Measurements from ENCODE around the gene HJURP.

GRCh38 chr2:233830111-233830802, 24.1 kb downstream of the HJURP start:
- TF ChIP-seq FOXA3 (CRISPR knock-in tag; conservative IDR thresholded peaks at IDR 0.05 in 1 of 2, IDR thresholded peaks at IDR 0.05 in 1 of 2), result no peak
- no peak for TF ChIP-seq RB1 (IDR thresholded peaks at IDR 0.05; ENCODE audit: low read depth)
- TF ChIP-seq NRF1 (conservative IDR thresholded peaks at IDR 0.05 in 1 of 2, IDR thresholded peaks at IDR 0.05 in 1 of 2), result no peak
- TF ChIP-seq, protein P1, sequence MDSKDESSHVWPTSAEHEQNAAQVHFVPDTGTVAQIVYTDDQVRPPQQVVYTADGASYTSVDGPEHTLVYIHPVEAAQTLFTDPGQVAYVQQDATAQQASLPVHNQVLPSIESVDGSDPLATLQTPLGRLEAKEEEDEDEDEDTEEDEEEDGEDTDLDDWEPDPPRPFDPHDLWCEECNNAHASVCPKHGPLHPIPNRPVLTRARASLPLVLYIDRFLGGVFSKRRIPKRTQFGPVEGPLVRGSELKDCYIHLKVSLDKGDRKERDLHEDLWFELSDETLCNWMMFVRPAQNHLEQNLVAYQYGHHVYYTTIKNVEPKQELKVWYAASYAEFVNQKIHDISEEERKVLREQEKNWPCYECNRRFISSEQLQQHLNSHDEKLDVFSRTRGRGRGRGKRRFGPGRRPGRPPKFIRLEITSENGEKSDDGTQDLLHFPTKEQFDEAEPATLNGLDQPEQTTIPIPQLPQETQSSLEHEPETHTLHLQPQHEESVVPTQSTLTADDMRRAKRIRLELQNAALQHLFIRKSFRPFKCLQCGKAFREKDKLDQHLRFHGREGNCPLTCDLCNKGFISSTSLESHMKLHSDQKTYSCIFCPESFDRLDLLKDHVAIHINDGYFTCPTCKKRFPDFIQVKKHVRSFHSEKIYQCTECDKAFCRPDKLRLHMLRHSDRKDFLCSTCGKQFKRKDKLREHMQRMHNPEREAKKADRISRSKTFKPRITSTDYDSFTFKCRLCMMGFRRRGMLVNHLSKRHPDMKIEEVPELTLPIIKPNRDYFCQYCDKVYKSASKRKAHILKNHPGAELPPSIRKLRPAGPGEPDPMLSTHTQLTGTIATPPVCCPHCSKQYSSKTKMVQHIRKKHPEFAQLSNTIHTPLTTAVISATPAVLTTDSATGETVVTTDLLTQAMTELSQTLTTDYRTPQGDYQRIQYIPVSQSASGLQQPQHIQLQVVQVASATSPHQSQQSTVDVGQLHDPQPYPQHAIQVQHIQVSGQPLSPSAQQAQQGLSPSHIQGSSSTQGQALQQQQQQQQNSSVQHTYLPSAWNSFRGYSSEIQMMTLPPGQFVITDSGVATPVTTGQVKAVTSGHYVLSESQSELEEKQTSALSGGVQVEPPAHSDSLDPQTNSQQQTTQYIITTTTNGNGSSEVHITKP (IDR thresholded peaks at IDR 0.05; ENCODE audit: partially characterized antibody), result no peak
- no peak for TF ChIP-seq DNMT1 (IDR thresholded peaks at IDR 0.05)
- TF ChIP-seq, protein P2, sequence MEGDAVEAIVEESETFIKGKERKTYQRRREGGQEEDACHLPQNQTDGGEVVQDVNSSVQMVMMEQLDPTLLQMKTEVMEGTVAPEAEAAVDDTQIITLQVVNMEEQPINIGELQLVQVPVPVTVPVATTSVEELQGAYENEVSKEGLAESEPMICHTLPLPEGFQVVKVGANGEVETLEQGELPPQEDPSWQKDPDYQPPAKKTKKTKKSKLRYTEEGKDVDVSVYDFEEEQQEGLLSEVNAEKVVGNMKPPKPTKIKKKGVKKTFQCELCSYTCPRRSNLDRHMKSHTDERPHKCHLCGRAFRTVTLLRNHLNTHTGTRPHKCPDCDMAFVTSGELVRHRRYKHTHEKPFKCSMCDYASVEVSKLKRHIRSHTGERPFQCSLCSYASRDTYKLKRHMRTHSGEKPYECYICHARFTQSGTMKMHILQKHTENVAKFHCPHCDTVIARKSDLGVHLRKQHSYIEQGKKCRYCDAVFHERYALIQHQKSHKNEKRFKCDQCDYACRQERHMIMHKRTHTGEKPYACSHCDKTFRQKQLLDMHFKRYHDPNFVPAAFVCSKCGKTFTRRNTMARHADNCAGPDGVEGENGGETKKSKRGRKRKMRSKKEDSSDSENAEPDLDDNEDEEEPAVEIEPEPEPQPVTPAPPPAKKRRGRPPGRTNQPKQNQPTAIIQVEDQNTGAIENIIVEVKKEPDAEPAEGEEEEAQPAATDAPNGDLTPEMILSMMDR (IDR thresholded peaks at IDR 0.05 in 2 of 3, conservative IDR thresholded peaks at IDR 0.05 in 1 of 3; ENCODE audit: insufficient read depth in 2 of 3, low read depth in 1 of 3, low read length in 3 of 3), result no peak
- no peak for TF ChIP-seq NELFE (IDR thresholded peaks at IDR 0.05; ENCODE audit: insufficient read depth, insufficient read length)
- TF ChIP-seq JUND (IDR thresholded peaks at IDR 0.05; ENCODE audit: borderline replicate concordance, low read depth, low read length), result no peak
- no peak for TF ChIP-seq JUND (tag; IDR thresholded peaks at IDR 0.05; ENCODE audit: borderline replicate concordance, low read depth, low read length)
- no peak for TF ChIP-seq TBP (optimal IDR thresholded peaks at IDR 0.05; ENCODE audit: low read depth, low read length)

Measured in K562 (cell line).